ENCODE results near the gene TTL.
A peak's percentile ranks its signal among the peaks of the same experiment; 100 is the strongest.

TTL gene

GRCh38 chr2:112582314-112582746 lies 100.4 kb downstream of the TTL start:
- CTCF ChIA-PET = interaction anchor here (1.3 kb wide), 1 partner anchor 8 kb away, joined by 5 read pairs; no protein-coding TSS in a partner anchor
- POLR2A ChIA-PET = interaction anchor here (1.0 to 1.4 kb wide), 2 partner anchors 101 to 145 kb away, joined by 4 read pairs; no protein-coding TSS in a partner anchor
- DNase-seq (ENCODE audit: extremely low spot score) = peak; percentile 22
- TF ChIP-seq ARNT (IDR thresholded peaks at IDR 0.05) (no peak), SP1 (IDR thresholded peaks at IDR 0.05) (no peak), ZNF384 (IDR thresholded peaks at IDR 0.05) (peak; percentile 93), FOXA1 (IDR thresholded peaks at IDR 0.05) (no peak), ELF4 (IDR thresholded peaks at IDR 0.05) (no peak), FOXK2 (IDR thresholded peaks at IDR 0.05) (no peak), BHLHE40 (IDR thresholded peaks at IDR 0.05; ENCODE audit: borderline replicate concordance) (no peak), PKNOX1 (IDR thresholded peaks at IDR 0.05) (peak; percentile 66), L3MBTL2 (conservative IDR thresholded peaks at IDR 0.05) (no peak)

- POLR2A ChIA-PET = interaction anchor here (0.5 to 2.5 kb wide), 16 partner anchors 9 to 329 kb away, joined by 3 to 8 read pairs (median 4); partner anchors contain the start of gene ZC3H8
- CTCF ChIA-PET = interaction anchor here (0.6 to 1.3 kb wide), 2 partner anchors 9 to 463 kb away, joined by 3 to 5 read pairs; no protein-coding TSS in a partner anchor
- DNase-seq (ENCODE audit: extremely low spot score) = no peak
- TF ChIP-seq HDGF (IDR thresholded peaks at IDR 0.05; ENCODE audit: borderline replicate concordance) (no peak), FOXA1 (IDR thresholded peaks at IDR 0.05) (no peak), PKNOX1 (IDR thresholded peaks at IDR 0.05) (no peak), L3MBTL2 (conservative IDR thresholded peaks at IDR 0.05) (no peak), ELF4 (IDR thresholded peaks at IDR 0.05) (no peak), ARNT (IDR thresholded peaks at IDR 0.05) (no peak), CTBP1 (IDR thresholded peaks at IDR 0.05; ENCODE audit: borderline replicate concordance) (no peak), SP1 (IDR thresholded peaks at IDR 0.05) (no peak), ZNF384 (IDR thresholded peaks at IDR 0.05) (no peak), FOXM1 (IDR thresholded peaks at IDR 0.05; ENCODE audit: borderline replicate concordance) (no peak), SUZ12 (IDR thresholded peaks at IDR 0.05) (no peak), BHLHE40 (IDR thresholded peaks at IDR 0.05; ENCODE audit: borderline replicate concordance) (no peak), TARDBP (IDR thresholded peaks at IDR 0.05) (no peak)
Measured at GRCh38 chr2:112583497-112584133, 101.7 kb downstream of the TTL start.

- CTCF ChIA-PET = interaction anchor here (0.6 to 1.0 kb wide), 2 partner anchors 16 to 464 kb away, joined by 3 to 5 read pairs; no protein-coding TSS in a partner anchor
- POLR2A ChIA-PET = interaction anchor here (0.7 to 2.5 kb wide), 14 partner anchors 10 to 520 kb away, joined by 3 to 9 read pairs (median 5); no protein-coding TSS in a partner anchor
- peak; percentile 88 for DNase-seq (ENCODE audit: extremely low spot score)
Measured at GRCh38 chr2:112584134-112584890, 102.4 kb downstream of the TTL start, which contains the start of gene CHCHD5. Gene CHCHD5 (plus strand): TSS chr2:112584609. CDS start chr2:112584648, 39 bp downstream.

GRCh38 chr2:112584891-112585250 lies 102.9 kb downstream of the TTL start:
- TF ChIP-seq L3MBTL2 (conservative IDR thresholded peaks at IDR 0.05) = no peak; the same call in 1 of the 2 replicates
- TF ChIP-seq PKNOX1 (IDR thresholded peaks at IDR 0.05) = no peak
- TF ChIP-seq SUZ12 (IDR thresholded peaks at IDR 0.05) = no peak
- no peak for TF ChIP-seq FOXA1 (IDR thresholded peaks at IDR 0.05)
- no peak for TF ChIP-seq HDGF (IDR thresholded peaks at IDR 0.05; ENCODE audit: borderline replicate concordance)
- TF ChIP-seq NFRKB (IDR thresholded peaks at IDR 0.05) = no peak
- TF ChIP-seq SP1 (IDR thresholded peaks at IDR 0.05) = no peak
- TF ChIP-seq ARNT (IDR thresholded peaks at IDR 0.05) = no peak
- no peak for TF ChIP-seq FOXK2 (IDR thresholded peaks at IDR 0.05)
- TF ChIP-seq LEF1 (IDR thresholded peaks at IDR 0.05; ENCODE audit: borderline replicate concordance) = no peak
- TF ChIP-seq ZNF384 (IDR thresholded peaks at IDR 0.05) = no peak
- TF ChIP-seq FOXM1 (IDR thresholded peaks at IDR 0.05; ENCODE audit: borderline replicate concordance) = no peak
- TF ChIP-seq CTBP1 (IDR thresholded peaks at IDR 0.05; ENCODE audit: borderline replicate concordance) = no peak
- TF ChIP-seq ELF4 (IDR thresholded peaks at IDR 0.05) = no peak
- DNase-seq (ENCODE audit: extremely low spot score) = no peak
- ChIA-PET POLR2A (interaction anchor here (0.7 to 2.5 kb wide), 11 partner anchors 11 to 520 kb away, joined by 3 to 9 read pairs (median 5); no protein-coding TSS in a partner anchor), CTCF (interaction anchor here (1.0 kb wide), 1 partner anchor 15 kb away, joined by 5 read pairs; no protein-coding TSS in a partner anchor)

More at GRCh38 chr2:112584134-112584890, 102.4 kb downstream of the TTL start, which contains the start of gene CHCHD5:
- TF ChIP-seq ELF4 (IDR thresholded peaks at IDR 0.05) = peak; percentile 96
- TF ChIP-seq L3MBTL2 (conservative IDR thresholded peaks at IDR 0.05) = peak; percentile 83
- no peak for TF ChIP-seq FOXA1 (IDR thresholded peaks at IDR 0.05)
- peak; percentile 58 for TF ChIP-seq PKNOX1 (IDR thresholded peaks at IDR 0.05)
- TF ChIP-seq CTBP1 (IDR thresholded peaks at IDR 0.05; ENCODE audit: borderline replicate concordance) = no peak
- TF ChIP-seq NFRKB (IDR thresholded peaks at IDR 0.05) = peak; percentile 48; the same call in 1 of the 2 replicates

GRCh38 chr2:112585400-112585799 lies 103.4 kb downstream of the TTL start:
- no peak for DNase-seq (ENCODE audit: extremely low spot score)
- ChIA-PET CTCF (no interaction called here), POLR2A (interaction anchor here (1.1 to 1.5 kb wide), 3 partner anchors 18 to 142 kb away, joined by 4 to 5 read pairs (median 5); no protein-coding TSS in a partner anchor)
- no peak for TF ChIP-seq CTBP1 (IDR thresholded peaks at IDR 0.05; ENCODE audit: borderline replicate concordance)
- TF ChIP-seq SP1 (IDR thresholded peaks at IDR 0.05) = no peak
- no peak for TF ChIP-seq SUZ12 (IDR thresholded peaks at IDR 0.05)
- no peak for TF ChIP-seq FOXM1 (IDR thresholded peaks at IDR 0.05; ENCODE audit: borderline replicate concordance)
- TF ChIP-seq BHLHE40 (IDR thresholded peaks at IDR 0.05; ENCODE audit: borderline replicate concordance) = no peak
- TF ChIP-seq L3MBTL2 (conservative IDR thresholded peaks at IDR 0.05) = no peak
- no peak for TF ChIP-seq TARDBP (IDR thresholded peaks at IDR 0.05)
- TF ChIP-seq HDGF (IDR thresholded peaks at IDR 0.05; ENCODE audit: borderline replicate concordance) = no peak
- no peak for TF ChIP-seq ELF4 (IDR thresholded peaks at IDR 0.05)
- no peak for TF ChIP-seq LEF1 (IDR thresholded peaks at IDR 0.05; ENCODE audit: borderline replicate concordance)
- no peak for TF ChIP-seq ZNF384 (IDR thresholded peaks at IDR 0.05)
- TF ChIP-seq FOXA1 (IDR thresholded peaks at IDR 0.05) = no peak
- no peak for TF ChIP-seq ARNT (IDR thresholded peaks at IDR 0.05)

All from HEK293T (cell line).